Hematopoietic multipotent progenitor cell treated with erythropoietin and hydrocortisone succinate and interleukin-3 and kit ligand, for 6 days (in vitro differentiated cells): ENCODE results near the gene COMMD1.
"Not testable (repeated sequence)": the region's sequence is repeated elsewhere in the genome, so short reads cannot be mapped to it uniquely, and the experiment has no call there.

ENCODE experiments used
- DNase-seq: peaks from one replicate; pipeline ENCODE4 v3.0.0-alpha.2; 2015

COMMD1 gene

GRCh38 chr2:61924895-61925663, 19.6 kb downstream of the COMMD1 start:
- DNase-seq: no peak

GRCh38 chr2:61926531-61927477, 21.3 kb downstream of the COMMD1 start:
- DNase-seq: peak; percentile 9

GRCh38 chr2:61928826-61929461, 23.5 kb downstream of the COMMD1 start:
- peak; percentile 56 for DNase-seq

DNA sequence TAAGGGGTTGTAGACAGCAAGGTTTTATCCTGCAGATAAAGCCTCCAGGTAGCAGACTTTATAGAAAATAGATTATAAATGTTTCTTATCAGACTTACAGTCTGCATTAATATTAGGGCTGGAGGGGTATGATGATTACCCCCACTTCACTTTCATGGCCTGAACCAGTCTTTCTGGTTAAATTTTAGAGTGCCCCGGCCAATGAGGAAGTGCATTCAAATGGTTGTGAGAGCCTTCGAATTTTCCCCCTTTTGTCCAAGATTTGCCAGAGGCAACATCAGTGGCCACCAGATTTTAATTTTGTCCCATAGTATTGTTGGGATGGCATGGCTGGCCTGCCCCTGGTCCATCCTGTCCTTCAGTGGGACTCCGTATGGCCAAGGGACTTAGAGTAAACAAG, 31.6 kb downstream of the COMMD1 start:
- no peak for DNase-seq

GRCh38 chr2:61937886-61938285, 32.4 kb downstream of the COMMD1 start:
- no peak for DNase-seq

GRCh38 chr2:61938511-61938910, 33.0 kb downstream of the COMMD1 start:
- no peak for DNase-seq

GRCh38 chr2:61943251-61943650, 37.8 kb downstream of the COMMD1 start:
- DNase-seq: no peak

DNA sequence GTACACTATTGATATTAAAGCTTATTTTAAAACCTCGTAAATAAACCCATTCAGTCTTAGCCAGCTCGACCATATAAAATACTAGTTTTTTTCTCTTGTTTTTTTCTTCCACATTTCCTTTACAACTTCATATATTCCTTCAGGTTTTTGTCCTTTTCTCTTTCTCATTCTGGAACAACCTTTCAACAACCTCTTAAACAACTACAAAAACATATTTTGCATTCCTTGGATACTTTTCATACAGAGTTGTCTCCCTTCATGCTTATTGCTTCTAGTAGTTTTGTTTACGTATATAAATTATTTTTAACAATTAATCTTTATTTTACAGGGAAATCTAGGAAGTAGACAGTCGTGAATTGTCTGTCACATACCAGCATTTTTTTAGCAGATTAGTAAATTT, 41.2 kb downstream of the COMMD1 start:
- no peak for DNase-seq

GRCh38 chr2:61948661-61949457, 43.4 kb downstream of the COMMD1 start:
- DNase-seq: no peak

- DNase-seq: no peak
Observed at GRCh38 chr2:61949458-61949713, 43.9 kb downstream of the COMMD1 start.

DNA sequence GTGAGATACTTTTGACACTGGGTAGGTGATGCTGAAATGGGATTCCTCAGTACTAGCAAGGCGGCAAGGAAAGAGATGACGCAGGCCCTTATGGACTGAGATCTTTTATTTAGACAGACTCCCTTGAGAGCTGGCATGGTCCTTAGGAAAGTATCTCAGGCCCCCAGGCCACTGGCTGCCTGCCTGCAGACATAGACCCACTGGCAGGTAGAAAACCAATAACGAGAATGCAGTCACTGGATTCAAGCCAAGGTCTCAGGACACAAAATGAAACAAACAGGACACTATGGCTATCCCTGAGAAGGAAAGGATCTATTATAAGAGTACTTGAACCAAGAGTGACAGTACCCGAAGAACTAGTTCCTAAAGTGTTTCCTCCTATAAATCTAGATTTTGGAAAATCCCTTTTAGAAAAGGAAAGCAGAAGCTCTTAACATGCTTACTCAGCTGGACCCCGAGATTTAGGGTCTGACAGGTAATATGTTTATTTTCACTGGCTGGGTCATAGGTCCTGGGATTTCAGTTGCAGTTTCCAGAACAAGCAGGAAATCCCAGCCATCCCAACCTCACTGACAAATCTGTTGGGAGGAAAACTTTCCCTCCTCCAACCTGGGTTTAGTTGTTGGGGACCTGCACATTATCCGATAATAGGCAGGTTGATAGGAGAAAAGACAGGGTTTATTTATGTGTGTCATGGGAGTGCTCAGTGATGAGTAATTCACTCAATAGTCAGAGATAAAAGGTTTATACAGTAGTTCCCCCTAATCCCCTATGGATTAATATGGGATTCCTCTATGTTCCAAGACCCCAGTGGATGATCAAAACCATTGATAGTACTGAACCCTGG, 44.5 kb downstream of the COMMD1 start:
- DNase-seq: no peak

DNA sequence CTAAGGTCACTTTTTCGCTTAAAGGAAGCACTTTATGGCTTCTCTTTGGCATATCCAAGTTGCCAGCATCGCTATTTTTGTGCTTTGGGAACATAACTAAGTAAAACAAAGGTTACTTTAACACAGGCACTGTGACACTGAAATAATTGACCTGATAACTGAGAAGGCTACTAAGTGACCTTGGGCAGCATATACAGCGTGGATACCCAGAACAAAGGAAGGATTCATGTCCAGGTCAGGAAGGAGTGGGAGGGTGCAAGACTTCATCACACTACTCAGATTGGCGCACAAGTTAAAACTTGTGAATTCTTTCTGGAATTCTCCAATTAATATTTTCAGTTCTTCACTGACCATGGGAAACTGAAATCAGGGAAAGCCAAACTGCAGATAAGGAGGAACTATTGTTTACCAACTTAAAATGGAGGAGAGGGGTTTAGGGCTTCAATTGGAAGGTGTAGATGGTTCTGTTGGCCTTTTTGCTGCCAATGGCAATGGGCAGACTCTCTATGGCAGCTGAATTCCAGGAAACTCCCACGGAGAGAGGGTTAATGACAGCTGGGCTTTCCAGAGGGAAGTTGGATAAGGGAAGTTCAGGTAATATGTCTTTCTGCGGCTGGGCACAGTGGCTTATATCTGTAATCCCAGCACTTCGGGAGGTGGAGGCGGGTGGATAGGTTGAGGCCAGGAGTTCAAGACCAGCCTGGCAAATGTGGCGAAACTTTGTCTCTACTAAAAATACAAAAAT, 45.3 kb downstream of the COMMD1 start:
- no peak for DNase-seq

DNA sequence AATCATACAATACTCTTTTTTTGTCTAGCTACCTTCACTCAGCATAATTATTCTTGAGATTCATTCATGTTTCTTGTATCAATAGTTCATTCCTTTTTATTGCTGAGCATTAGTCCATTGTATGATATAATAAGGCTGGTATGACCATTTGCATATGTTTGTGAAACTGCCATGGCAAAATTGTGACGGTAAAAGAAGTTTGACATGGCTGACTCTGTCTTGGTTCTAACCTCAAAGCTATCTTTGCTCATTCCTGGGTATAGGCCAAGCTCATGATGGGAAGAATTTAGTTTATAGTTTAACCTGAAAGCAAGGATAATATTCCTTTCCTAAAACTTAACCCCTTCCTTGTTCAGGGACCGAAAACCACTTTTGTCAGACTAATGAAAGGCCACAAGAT, 46.4 kb downstream of the COMMD1 start:
- no peak for DNase-seq

DNA sequence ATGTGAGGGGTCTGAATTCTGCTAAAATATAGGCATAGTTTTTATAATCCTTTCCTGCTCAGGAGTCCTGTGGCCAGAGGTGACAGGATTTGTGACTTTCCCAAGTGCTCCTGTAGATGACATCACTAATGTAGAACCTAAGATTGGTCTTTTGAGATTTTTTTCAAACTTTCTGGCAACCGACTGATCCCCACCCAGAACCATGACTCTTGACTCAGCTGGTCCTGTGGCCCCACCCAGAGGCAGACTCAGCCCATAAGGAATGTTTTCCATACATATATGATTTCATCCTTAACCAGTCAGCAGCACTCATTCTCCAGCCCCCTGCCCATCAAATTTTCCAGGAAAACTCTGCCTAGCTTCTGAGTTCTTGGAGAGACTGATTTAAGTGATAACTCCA, 46.8 kb downstream of the COMMD1 start:
- no peak for DNase-seq

- DNase-seq: not testable (repeated sequence)
Observed at GRCh38 chr2:61954856-61955255, 49.4 kb downstream of the COMMD1 start.

DNA sequence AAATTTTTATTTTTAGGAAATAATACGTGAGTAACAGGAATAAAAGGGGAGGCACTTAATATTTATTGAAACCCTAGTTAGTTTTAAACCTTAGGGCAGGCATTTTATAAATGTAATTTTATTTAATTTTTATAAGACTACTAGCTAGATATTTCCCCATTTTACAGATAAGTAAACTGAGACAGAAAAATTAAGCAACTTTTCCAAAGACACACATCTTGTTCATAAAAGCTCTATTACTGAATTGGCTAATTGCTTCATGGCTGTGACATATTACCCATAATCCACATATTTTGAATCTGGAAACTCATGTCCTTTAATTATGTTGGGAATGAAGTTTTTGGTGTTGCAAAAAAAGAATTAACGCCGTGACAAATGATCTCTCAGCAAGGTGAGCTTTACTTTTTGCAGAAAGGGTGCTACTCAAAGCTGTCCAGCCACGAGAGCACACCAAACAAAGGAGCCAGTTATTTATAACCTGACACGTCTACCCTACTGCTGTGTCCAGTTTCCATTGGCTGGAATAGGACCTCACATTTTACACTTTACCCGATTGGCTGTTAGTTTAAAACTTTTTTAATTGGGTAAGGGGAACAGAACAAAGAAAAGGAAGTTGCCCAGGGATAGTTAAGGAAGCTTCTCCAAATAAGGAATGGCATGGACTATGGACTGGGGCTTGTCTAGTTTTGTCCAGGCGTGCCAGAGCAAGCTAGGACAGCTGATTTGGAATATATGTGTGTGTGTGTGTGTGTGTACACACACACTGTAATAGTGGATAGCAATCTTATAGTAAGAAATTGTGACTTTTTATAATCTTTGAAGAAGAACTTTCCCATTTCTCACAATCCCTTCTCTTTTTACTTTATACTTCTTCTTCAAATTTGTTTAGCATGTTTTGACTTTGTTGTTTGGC, 54.2 kb downstream of the COMMD1 start:
- no peak for DNase-seq

GRCh38 chr2:61961231-61961901, 55.9 kb downstream of the COMMD1 start:
- DNase-seq: no peak

GRCh38 chr2:61962095-61962984, 56.9 kb downstream of the COMMD1 start:
- DNase-seq: no peak
